C4-2B (cell line): Measurements from ENCODE around the gene SCGB1D1.

Experiments
- CTCF ChIP-seq: fragments of 450-650 bp; conservative IDR thresholded peaks from 2 replicates; pipeline ENCODE4 v1.5.1; 2017; ENCODE audit warnings: mild to moderate bottlenecking
- ZFX ChIP-seq: fragments of 450-650 bp; IDR thresholded peaks from 2 replicates; pipeline ENCODE4 v1.6.1; 2017

GRCh38 chr11:62221498-62221897 lies 31.5 kb downstream of the SCGB1D1 start:
- TF ChIP-seq CTCF: no peak
- TF ChIP-seq ZFX: no peak
